Loucy (cell line): Measurements from ENCODE around the gene LCE1C.

Source experiments
- H2AFZ ChIP-seq: fragments of 200-600 bp; sonication (generic); 2 replicates; pipeline ENCODE4 v1.6.0; 2016; ENCODE audit warnings: antibody characterized with exemption, mild to moderate bottlenecking, low read length, moderate library complexity
- H3F3A ChIP-seq: fragments of 200-600 bp; 2 replicates; pipeline ENCODE4 v1.6.0; 2016; ENCODE audit warnings: antibody characterized with exemption, low read depth, mild to moderate bottlenecking
- H3K27me3 ChIP-seq: fragments of 200-600 bp; sonication (generic); 2 replicates; pipeline ENCODE4 v1.6.1; 2014; ENCODE audit warnings: low read length, mild to moderate bottlenecking; ENCODE audit not compliant: insufficient read depth, poor library complexity, severe bottlenecking
- H3K36me3 ChIP-seq: fragments of 200-600 bp; sonication (generic); 2 replicates; pipeline ENCODE4 v1.6.1; 2016; ENCODE audit warnings: low read length; ENCODE audit not compliant: insufficient read depth
- H3K4me1 ChIP-seq: fragments of 200-600 bp; sonication (generic); 2 replicates; pipeline ENCODE4 v1.5.1; 2014; ENCODE audit warnings: low read length, mild to moderate bottlenecking; ENCODE audit not compliant: insufficient read depth, poor library complexity, severe bottlenecking
- H3K4me2 ChIP-seq: fragments of 200-600 bp; sonication (generic); 2 replicates; pipeline ENCODE4 v1.6.0; 2014; ENCODE audit warnings: antibody characterized with exemption, low read length, low read depth, mild to moderate bottlenecking; ENCODE audit not compliant: poor library complexity, severe bottlenecking
- H3K4me3 ChIP-seq: fragments of 200-600 bp; sonication (generic); 2 replicates; pipeline ENCODE4 v1.5.1; 2014; ENCODE audit warnings: low read length, mild to moderate bottlenecking, mixed read lengths; ENCODE audit not compliant: poor library complexity, severe bottlenecking
- H3K79me2 ChIP-seq: fragments of 200-600 bp; sonication (generic); 2 replicates; pipeline ENCODE4 v1.6.1; 2014; ENCODE audit warnings: low read length; ENCODE audit not compliant: insufficient read depth
- H3K9ac ChIP-seq: fragments of 200-600 bp; sonication (generic); 2 replicates; pipeline ENCODE4 v1.6.0; 2014; ENCODE audit warnings: mild to moderate bottlenecking, low read depth, low read length, moderate library complexity; ENCODE audit not compliant: poor library complexity, severe bottlenecking
- H3K9me2 ChIP-seq: fragments of 200-600 bp; sonication (generic); replicated peaks from 2 replicates; pipeline ENCODE4 v1.6.1; 2016; ENCODE audit warnings: low read depth, low read length, mixed read lengths
- H3K9me3 ChIP-seq: fragments of 200-600 bp; sonication (generic); 2 replicates; pipeline ENCODE4 v1.6.1; 2014; ENCODE audit warnings: mild to moderate bottlenecking, antibody characterized with exemption, low read length, low read depth; ENCODE audit not compliant: insufficient read depth
- H4K20me1 ChIP-seq: fragments of 200-600 bp; sonication (generic); 2 replicates; pipeline ENCODE4 v1.6.0; 2014; ENCODE audit warnings: antibody characterized with exemption, low read length, mild to moderate bottlenecking; ENCODE audit not compliant: insufficient read depth, poor library complexity, severe bottlenecking
- CTCF ChIP-seq: fragments of 200-600 bp; sonication (generic); conservative IDR thresholded peaks from 2 replicates; pipeline ENCODE4 v1.5.1; 2014; ENCODE audit warnings: mild to moderate bottlenecking, antibody characterized with exemption, low read length
- EZH2phosphoT487 ChIP-seq: fragments of 200-600 bp; IDR thresholded peaks from 2 replicates; pipeline ENCODE4 v1.6.1; 2018; ENCODE audit warnings: antibody characterized with exemption, mild to moderate bottlenecking, moderate library complexity, borderline replicate concordance

LCE1C gene

GRCh38 chr1:152823294-152823693, 16.8 kb upstream of the LCE1C start:
- Histone ChIP-seq H3K27me3 (no peaks in the 10 kb centered on the region), H2AFZ (no peak overlapping the region), H4K20me1 (no peaks in the 10 kb centered on the region), H3K9me3 (no peaks in the 10 kb centered on the region), H3K4me1 (no peaks in the 10 kb centered on the region), H3F3A (no peaks in the 10 kb centered on the region), H3K4me3 (no peak overlapping the region), H3K79me2 (no peaks in the 10 kb centered on the region), H3K4me2 (no peak overlapping the region), H3K9ac (no peak overlapping the region), H3K9me2 (no peaks in the 10 kb centered on the region), H3K36me3 (no peaks in the 10 kb centered on the region)
- TF ChIP-seq EZH2phosphoT487 (no peak), CTCF (no peak)

- H3K9ac ChIP-seq: no peak overlapping the region
- H3F3A ChIP-seq: no peaks in the 10 kb centered on the region
- no peaks in the 10 kb centered on the region for H3K36me3 ChIP-seq
- H3K27me3 ChIP-seq: no peaks in the 10 kb centered on the region
- no peak overlapping the region for H2AFZ ChIP-seq
- H3K4me2 ChIP-seq: no peak overlapping the region
- no peaks in the 10 kb centered on the region for H3K9me3 ChIP-seq
- no peaks in the 10 kb centered on the region for H3K79me2 ChIP-seq
- no peak overlapping the region for H3K4me3 ChIP-seq
- no peak for TF ChIP-seq CTCF
- TF ChIP-seq EZH2phosphoT487: no peak
- H3K4me1 ChIP-seq: no peaks in the 10 kb centered on the region
- no peaks in the 10 kb centered on the region for H4K20me1 ChIP-seq
- H3K9me2 ChIP-seq: no peaks in the 10 kb centered on the region
Observed at GRCh38 chr1:152817309-152817708, 10.9 kb upstream of the LCE1C start.

- Histone ChIP-seq H2AFZ (no peak within 1 kb of the TSS), H3K9me2 (no peaks in the 10 kb centered on the region), H3K4me1 (no peaks in the 10 kb centered on the region), H3F3A (no peaks in the 10 kb centered on the region), H3K9me3 (no peaks in the 10 kb centered on the region), H3K4me2 (no peak within 1 kb of the TSS), H3K79me2 (no peaks in the 10 kb centered on the region), H3K36me3 (no peaks in the 10 kb centered on the region), H3K27me3 (no peaks in the 10 kb centered on the region), H3K4me3 (no peak within 1 kb of the TSS), H4K20me1 (no peaks in the 10 kb centered on the region), H3K9ac (no peak within 1 kb of the TSS)
- TF ChIP-seq EZH2phosphoT487 (no peak), CTCF (no peak)
Observed at GRCh38 chr1:152811671-152812070, 5.2 kb upstream of the LCE1C start, which contains the start of gene LCE1B. TSS of gene LCE1B (plus strand) at chr1:152811971. CDS start at chr1:152812447, 476 bp downstream.
